ENCODE measurements around the gene NR1D1.

The NR1D1 gene

GRCh38 chr17:40107522-40108174 is 7.3 kb upstream of the NR1D1 start:
- H3K4ac ChIP-seq (ENCODE audit: low read length): peak overlapping the region; percentile 79
- no peak overlapping the region for H3K14ac ChIP-seq (ENCODE audit: low read length)
- H3K4me3 ChIP-seq (ENCODE audit: low read length in 2 of 2): no peak overlapping the region
- no peak overlapping the region for H4K91ac ChIP-seq (ENCODE audit: low read depth, low read length, poor library complexity)
- peak overlapping the region; percentile 63 for H2AK5ac ChIP-seq (ENCODE audit: low read depth, low read length)
- H3K36me3 ChIP-seq (replicated peaks in 1 of 2; ENCODE audit: control insufficient read depth in 2 of 2, insufficient read depth in 2 of 2, low read length in 2 of 2): no peaks in the 10 kb centered on the region
- H3K4me1 ChIP-seq (ENCODE audit: control insufficient read depth in 2 of 2, insufficient read depth in 1 of 2, low read depth in 1 of 2, low read length in 2 of 2): peaks cover 42 to 68% of the 10 kb centered on the region in 2 donors
- H3K9me3 ChIP-seq (replicated peaks in 1 of 2; ENCODE audit: control insufficient read depth in 2 of 2, insufficient read depth in 1 of 2, low read depth in 1 of 2, low read length in 2 of 2): no peaks in the 10 kb centered on the region
- peak overlapping the region; percentile 78 for H3K18ac ChIP-seq (ENCODE audit: low read length)
- no CpG with 5 or more reads among the region's 5 CpGs for WGBS, 2 donors (ENCODE audit: extremely low coverage in 2 of 2, insufficient read length in 2 of 2, insufficient replicate concordance in 1 of 2)
- no peak for DNase-seq (ENCODE audit: low spot score)
- H3K4me2 ChIP-seq (ENCODE audit: insufficient read depth, low read length, poor library complexity, severe bottlenecking): no peak overlapping the region
- no peak overlapping the region for H2BK120ac ChIP-seq (ENCODE audit: low read depth, low read length)
- peak overlapping the region; percentile 64 for H2BK12ac ChIP-seq (ENCODE audit: low read length)
- peak overlapping the region; percentile 84 for H2AFZ ChIP-seq (ENCODE audit: low read length)
- no peak overlapping the region for H2BK5ac ChIP-seq (ENCODE audit: low read length)
- no peak overlapping the region for H4K8ac ChIP-seq (ENCODE audit: low read depth, low read length)
- H3K79me1 ChIP-seq (ENCODE audit: low read depth, low read length): peaks cover 1% of the 10 kb centered on the region
- H2BK15ac ChIP-seq (ENCODE audit: low read length): peak overlapping the region; percentile 61
- H3K23ac ChIP-seq (ENCODE audit: low read depth, low read length, poor library complexity): peak overlapping the region; percentile 26
- H3K9ac ChIP-seq (ENCODE audit: low read depth, low read length, poor library complexity): no peak overlapping the region
- H3K27me3 ChIP-seq (ENCODE audit: control insufficient read depth in 3 of 3, insufficient read depth in 3 of 3, low read depth in 1 of 3, low read length in 3 of 3): no peaks in the 10 kb centered on the region
- H3K27ac ChIP-seq (replicated peaks; ENCODE audit: low read length): peak overlapping the region; percentile 12

GRCh38 chr17:40106760-40107521 is 6.6 kb upstream of the NR1D1 start:
- Histone ChIP-seq H2AK5ac (ENCODE audit: low read depth, low read length) (peak overlapping the region; percentile 11), H3K4me1 (ENCODE audit: control insufficient read depth in 2 of 2, insufficient read depth in 1 of 2, low read depth in 1 of 2, low read length in 2 of 2) (peaks cover 41 to 61% of the 10 kb centered on the region in 2 donors), H2AFZ (ENCODE audit: low read length) (peak overlapping the region; percentile 84), H2BK12ac (ENCODE audit: low read length) (no peak overlapping the region), H3K23ac (ENCODE audit: low read depth, low read length, poor library complexity) (no peak overlapping the region), H4K8ac (ENCODE audit: low read depth, low read length) (no peak overlapping the region), H3K9me3 (replicated peaks in 1 of 2; ENCODE audit: control insufficient read depth in 2 of 2, insufficient read depth in 1 of 2, low read depth in 1 of 2, low read length in 2 of 2) (no peaks in the 10 kb centered on the region), H3K18ac (ENCODE audit: low read length) (peak overlapping the region; percentile 78), H2BK15ac (ENCODE audit: low read length) (no peak overlapping the region), H3K27ac (replicated peaks; ENCODE audit: low read length) (no peak overlapping the region), H3K79me1 (ENCODE audit: low read depth, low read length) (peaks cover 1% of the 10 kb centered on the region), H3K36me3 (replicated peaks in 1 of 2; ENCODE audit: control insufficient read depth in 2 of 2, insufficient read depth in 2 of 2, low read length in 2 of 2) (no peaks in the 10 kb centered on the region), H3K4me3 (ENCODE audit: low read length in 2 of 2) (peak overlapping the region in 1 of 2 donors; percentile 5), H3K4ac (ENCODE audit: low read length) (no peak overlapping the region), H3K27me3 (ENCODE audit: control insufficient read depth in 3 of 3, insufficient read depth in 3 of 3, low read depth in 1 of 3, low read length in 3 of 3) (no peaks in the 10 kb centered on the region), H3K14ac (ENCODE audit: low read length) (no peak overlapping the region), H2BK5ac (ENCODE audit: low read length) (no peak overlapping the region), H3K4me2 (ENCODE audit: insufficient read depth, low read length, poor library complexity, severe bottlenecking) (no peak overlapping the region), H3K9ac (ENCODE audit: low read depth, low read length, poor library complexity) (no peak overlapping the region), H2BK120ac (ENCODE audit: low read depth, low read length) (no peak overlapping the region), H4K91ac (ENCODE audit: low read depth, low read length, poor library complexity) (no peak overlapping the region)
- DNase-seq (ENCODE audit: low spot score): no peak
- no CpG with 5 or more reads among the region's 20 CpGs for WGBS, 2 donors (ENCODE audit: extremely low coverage in 2 of 2, insufficient read length in 2 of 2, insufficient replicate concordance in 1 of 2)

- H4K8ac ChIP-seq (ENCODE audit: low read depth, low read length): no peak overlapping the region
- no peak for DNase-seq (ENCODE audit: low spot score)
- H3K36me3 ChIP-seq (replicated peaks in 1 of 2; ENCODE audit: control insufficient read depth in 2 of 2, insufficient read depth in 2 of 2, low read length in 2 of 2): no peaks in the 10 kb centered on the region
- H2AK5ac ChIP-seq (ENCODE audit: low read depth, low read length): peak overlapping the region; percentile 48
- H3K79me1 ChIP-seq (ENCODE audit: low read depth, low read length): no peaks in the 10 kb centered on the region
- H3K14ac ChIP-seq (ENCODE audit: low read length): no peak overlapping the region
- peak overlapping the region; percentile 84 for H2AFZ ChIP-seq (ENCODE audit: low read length)
- no peak overlapping the region for H3K4ac ChIP-seq (ENCODE audit: low read length)
- peak overlapping the region; percentile 78 for H3K18ac ChIP-seq (ENCODE audit: low read length)
- H3K27ac ChIP-seq (replicated peaks; ENCODE audit: low read length): no peak overlapping the region
- no peaks in the 10 kb centered on the region for H3K27me3 ChIP-seq (ENCODE audit: control insufficient read depth in 3 of 3, insufficient read depth in 3 of 3, low read depth in 1 of 3, low read length in 3 of 3)
- H2BK12ac ChIP-seq (ENCODE audit: low read length): peak overlapping the region; percentile 42
- peaks cover 37 to 58% of the 10 kb centered on the region in 2 donors for H3K4me1 ChIP-seq (ENCODE audit: control insufficient read depth in 2 of 2, insufficient read depth in 1 of 2, low read depth in 1 of 2, low read length in 2 of 2)
- H3K9me3 ChIP-seq (replicated peaks in 1 of 2; ENCODE audit: control insufficient read depth in 2 of 2, insufficient read depth in 1 of 2, low read depth in 1 of 2, low read length in 2 of 2): no peaks in the 10 kb centered on the region
- H2BK120ac ChIP-seq (ENCODE audit: low read depth, low read length): no peak overlapping the region
- no peak overlapping the region for H3K9ac ChIP-seq (ENCODE audit: low read depth, low read length, poor library complexity)
- H3K4me3 ChIP-seq (ENCODE audit: low read length in 2 of 2): no peak overlapping the region
- no peak overlapping the region for H3K23ac ChIP-seq (ENCODE audit: low read depth, low read length, poor library complexity)
- WGBS, 2 donors (ENCODE audit: extremely low coverage in 2 of 2, insufficient read length in 2 of 2, insufficient replicate concordance in 1 of 2): 100% methylated on average over 1 of the region's 5 CpGs; no CpG with 5 or more reads in 1 of the 2 donors
- H2BK5ac ChIP-seq (ENCODE audit: low read length): no peak overlapping the region
- no peak overlapping the region for H4K91ac ChIP-seq (ENCODE audit: low read depth, low read length, poor library complexity)
- H2BK15ac ChIP-seq (ENCODE audit: low read length): peak overlapping the region; percentile 62
- H3K4me2 ChIP-seq (ENCODE audit: insufficient read depth, low read length, poor library complexity, severe bottlenecking): no peak overlapping the region
Observed at GRCh38 chr17:40105861-40106759, 5.7 kb upstream of the NR1D1 start.
